Adrenal gland (tissue), 12 donors: Measurements from ENCODE around the gene LRFN2. TPM values are rescaled to one million over a fixed set of nuclear protein-coding genes. Genes with fewer than 3 reads are reported as not detected.

Source experiments
- DNase-seq, 7 donors: peaks; one replicate each; pipeline ENCODE4 v3.0.0-alpha.2; 2019 to 2020
- H3K27ac ChIP-seq, 5 donors: fragments of 200-600 bp; sonication (generic) in 4 of 5; 1 replicate in 3 of 5; 2 replicates in 2 of 5; pipeline versions ENCODE4 v1.5.1 to v1.8.0; 2016 to 2020; ENCODE audit warnings: mild to moderate bottlenecking in 1 of 5
- H3K27me3 ChIP-seq: fragments of 200-600 bp; 2 replicates; pipeline ENCODE4 v1.8.0; 2021
- H3K36me3 ChIP-seq, 2 donors: fragments of 200-600 bp; replicated peaks in 1 of 2; 1 replicate in 1 of 2; 2 replicates in 1 of 2; pipeline versions ENCODE4 v1.5.1 to v1.8.0; 2018 to 2022
- H3K4me1 ChIP-seq, 2 donors: fragments of 200-600 bp; replicated peaks in 1 of 2; 1 replicate in 1 of 2; 2 replicates in 1 of 2; pipeline versions ENCODE4 v1.5.1 to v1.8.0; 2018 to 2021
- H3K4me3 ChIP-seq, 4 donors: fragments of 200-600 bp; sonication (generic) in 3 of 4; one replicate each; pipeline ENCODE4 v1.5.1; 2016 to 2018
- H3K9me3 ChIP-seq, 3 donors: fragments of 200-600 bp; sonication (generic) in 1 of 3; replicated peaks in 1 of 3; 1 replicate in 2 of 3; 2 replicates in 1 of 3; pipeline versions ENCODE4 v1.5.1 to v1.8.0; 2016 to 2021
- CTCF ChIP-seq, 6 experiments: fragments of 450-650 bp in 4 of 6; fragments of 200-600 bp in 2 of 6; sonication (generic) in 1 of 6; IDR thresholded peaks; 1 replicate in 5 of 6; 2 replicates in 1 of 6; pipeline versions ENCODE4 v1.5.1 to v1.8.0; 2016 to 2021; ENCODE audit warnings: antibody characterized with exemption in 6 of 6, mild to moderate bottlenecking in 2 of 6, moderate library complexity in 1 of 6
- POLR2A ChIP-seq, 2 donors: fragments of 450-650 bp; IDR thresholded peaks; one replicate each; pipeline ENCODE4 v1.6.1; 2017; ENCODE audit warnings: antibody characterized with exemption in 2 of 2, mild to moderate bottlenecking in 2 of 2, moderate library complexity in 1 of 2
- WGBS, 4 donors: extraction: QIAGEN DNeasy Blood & Tissue Kit in 2 of 4; methylation state at CpG; one replicate each; pipeline versions ENCODE4 v1.1.5 to v1.1.7; 2013 to 2017; 5-methylcytosine and 5-hydroxymethylcytosine counted together
- intact Hi-C, 2 donors: fragments of 100-400 bp; cut with DNase I; formaldehyde crosslinking; loops; one replicate each; pipeline versions ENCODE4 v1.14.1 to v1.15.0; 2022 to 2023
- polyA plus RNA-seq, 3 donors: library from polyadenylated mRNA; stranded (reverse); fragments of 200-250 nt in 2 of 3; fragments of 350-450 nt in 1 of 3; fragmentation: Illumina TruSeq in 1 of 3; extraction: RNeasy Lipid Tissue Mini Kit (QIAGEN cat#74804) in 1 of 3; gene quantifications; one replicate each; pipeline ENCODE4 v1.2.3, GENCODE V29; 2013 to 2014
- total RNA-seq, 9 donors: library from RNA; depleted of rRNA in 4 of 9; stranded (reverse); fragments of >200 nt in 4 of 9; fragments of 120-200 nt in 1 of 9; fragmentation: NEBNext Ultra II Directional in 1 of 9; extraction: Animal tissue kit (Norgen Biotek cat#: 25700) in 1 of 9; gene quantifications; one replicate each; pipeline versions ENCODE4 v1.1.0 to v1.2.4, GENCODE V29; 2013 to 2023
- donor health status: healthy with polysubstance abuse.
- donor health status: Bipolar disorder and iron deficiency.
- donor health status: DM: yes; HTN: yes; CAD: no.
- donor health status: DM: no; HTN: no; CAD: no.
- donor health status: DM: no; HTN: no; CAD: no.
- donor health status: DM: yes; HTN: yes; CAD: no.

The LRFN2 gene
- total and polyA plus RNA-seq, 12 donors = 0.03 to 0.74 (median 0.16) TPM; not detected in 3

GRCh38 chr6:40431706-40432105, 155.5 kb downstream of the LRFN2 start:
- 86 to 95% (median 91%) methylated on average over 9 to 12 of the region's 12 CpGs for WGBS, 4 donors
- DNase-seq = no peak
- TF ChIP-seq CTCF (IDR thresholded peaks at IDR 0.05) = no peak
- TF ChIP-seq POLR2A (IDR thresholded peaks at IDR 0.05) = no peak
- H3K4me3 ChIP-seq = no peak overlapping the region
- H3K4me1 ChIP-seq = no peaks in the 10 kb centered on the region
- no peak overlapping the region for H3K27ac ChIP-seq
- intact Hi-C loops = no loop called here
- no peaks in the 10 kb centered on the region for H3K36me3 ChIP-seq
- no peaks in the 10 kb centered on the region for H3K9me3 ChIP-seq
- H3K27me3 ChIP-seq = no peaks in the 10 kb centered on the region

- WGBS, 4 donors = 68 to 77% (median 75%) methylated on average over 3 of the region's 3 CpGs
- Histone ChIP-seq H3K36me3 (no peaks in the 10 kb centered on the region), H3K27me3 (no peaks in the 10 kb centered on the region)
Observed at GRCh38 chr6:40427196-40427595, 160.0 kb downstream of the LRFN2 start.

DNA sequence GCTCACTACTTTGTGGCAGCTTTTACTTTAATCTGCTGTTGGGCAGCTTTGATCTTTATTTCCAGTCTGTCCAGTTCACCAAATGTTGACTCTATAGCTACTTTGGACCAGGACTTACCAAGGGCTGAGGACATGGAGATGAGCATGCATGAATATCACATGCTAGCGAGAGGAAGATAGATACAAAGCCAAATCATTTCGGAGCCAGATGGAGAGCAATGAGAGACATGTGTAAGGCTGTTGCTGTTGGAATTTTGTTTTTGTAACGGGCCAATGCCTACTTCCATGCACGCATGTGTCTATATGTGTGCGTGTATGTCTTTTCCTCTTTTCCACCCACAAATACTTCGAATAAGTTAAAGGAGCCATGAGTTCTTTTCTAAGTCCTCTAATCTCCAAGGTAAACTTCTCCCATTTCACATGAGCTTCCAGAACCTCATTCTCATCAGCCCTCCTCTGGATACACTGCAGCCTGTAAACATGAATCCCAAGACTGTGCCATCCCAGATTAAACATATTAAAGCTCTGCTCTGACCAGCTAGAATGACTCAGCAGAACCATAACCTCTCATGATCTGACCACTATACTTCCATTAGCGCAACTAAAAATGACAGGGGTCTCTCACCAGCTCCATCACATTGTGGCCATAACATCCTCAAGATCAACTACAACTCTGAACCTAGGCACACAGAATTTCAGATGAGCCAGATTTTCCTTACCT, 160.7 kb downstream of the LRFN2 start:
- Histone ChIP-seq H3K4me1 (no peaks in the 10 kb centered on the region), H3K27ac (no peak overlapping the region), H3K9me3 (no peaks in the 10 kb centered on the region), H3K36me3 (no peaks in the 10 kb centered on the region), H3K4me3 (no peak overlapping the region), H3K27me3 (no peaks in the 10 kb centered on the region)
- intact Hi-C loops = no loop called here
- WGBS, 4 donors = 89 to 94% (median 91%) methylated on average over 7 of the region's 7 CpGs
- DNase-seq = no peak
- TF ChIP-seq POLR2A (IDR thresholded peaks at IDR 0.05) = no peak
- TF ChIP-seq CTCF (IDR thresholded peaks at IDR 0.05) = no peak

More at GRCh38 chr6:40427196-40427595, 160.0 kb downstream of the LRFN2 start:
- Histone ChIP-seq H3K9me3 (no peaks in the 10 kb centered on the region), H3K4me1 (no peaks in the 10 kb centered on the region), H3K4me3 (no peak overlapping the region), H3K27ac (no peak overlapping the region)
- TF ChIP-seq CTCF (IDR thresholded peaks at IDR 0.05) (no peak), POLR2A (IDR thresholded peaks at IDR 0.05) (no peak)
- intact Hi-C loops = no loop called here
- DNase-seq = peak in 1 of 7 donors; percentile 26

GRCh38 chr6:40425192-40425919, 161.8 kb downstream of the LRFN2 start:
- no peak for TF ChIP-seq CTCF (IDR thresholded peaks at IDR 0.05)
- TF ChIP-seq POLR2A (IDR thresholded peaks at IDR 0.05) = no peak
- no peaks in the 10 kb centered on the region for H3K27me3 ChIP-seq
- peak in 2 of 7 donors; percentile 30 to 76 for DNase-seq
- H3K4me1 ChIP-seq = no peaks in the 10 kb centered on the region
- no peak overlapping the region for H3K4me3 ChIP-seq
- H3K9me3 ChIP-seq = no peaks in the 10 kb centered on the region
- 68 to 79% (median 77%) methylated on average over 4 of the region's 4 CpGs for WGBS, 4 donors
- intact Hi-C loops = no loop called here
- no peaks in the 10 kb centered on the region for H3K36me3 ChIP-seq
- H3K27ac ChIP-seq = peak overlapping the region in 1 of 5 donors; percentile 26
